K562 (cell line): Measurements from ENCODE around the gene CHD6. TPM values are rescaled to one million over a fixed set of nuclear protein-coding genes. Genes with fewer than 3 reads are reported as not detected.

Experiments used
- ATAC-seq: fragments of 200-7000 bp; cut with Tn5 transposase; 3 replicates; pipeline ENCODE4 v1.9.1; 2020; ENCODE audit warnings: moderate library complexity
- BruUV-seq: library from RNA; stranded (reverse); fragments of 400-500 nt; replicated peaks from 2 replicates; lab custom pipeline; 2021; lab: Mats Ljungman, UMichigan
- CTCF ChIA-PET: fragments of 300-600 bp; formaldehyde crosslinking; extraction: SDS; loops from one replicate; lab custom pipeline; 2021; ENCODE audit warnings: low intra/inter-chr PET ratio; lab: Yijun Ruan, JAX
- POLR2A ChIA-PET: fragments of 300-600, 350-650 bp; sonication (Branson Sonifier 250); formaldehyde crosslinking; extraction: SDS; loops from one replicate; lab custom pipeline; 2021; ENCODE audit warnings: antibody characterized with exemption, inconsistent platforms; lab: Yijun Ruan, JAX
- DNase-seq, 4 experiments: peaks; one replicate each; pipeline versions ENCODE4 v3.0.0 to v3.0.0-alpha.2; 2011 to 2018; ENCODE audit warnings: low spot score in 3 of 4, mixed read lengths in 3 of 4; ENCODE audit errors: extremely low read depth in 1 of 4
- FAIRE-seq: peaks from 2 replicates; lab custom pipeline; 2011; peaks lifted over from hg19 to GRCh38; lab: Jason Lieb, UNC
- H2AFZ ChIP-seq: 2 replicates; pipeline ENCODE4 v1.6.0; 2011; ENCODE audit warnings: low read depth, low read length, control low read depth, inconsistent platforms
- H3K27ac ChIP-seq: fragments of 200-600 bp; 3 replicates; pipeline ENCODE4 v1.8.0; 2011; ENCODE audit warnings: low read depth, mild to moderate bottlenecking, control low read depth, inconsistent platforms, low read length, moderate library complexity, mixed read lengths; ENCODE audit errors: extremely low read depth
- H3K27me3 ChIP-seq, 2 experiments: fragments of 300-600 bp in 1 of 2; 2 replicates in 1 of 2; 3 replicates in 1 of 2; pipeline versions ENCODE4 v1.6.0 to v1.8.0; 2011; ENCODE audit warnings: inconsistent platforms in 2 of 2, low read length in 2 of 2, mild to moderate bottlenecking in 1 of 2, mixed read lengths in 1 of 2, moderate library complexity in 1 of 2; ENCODE audit not compliant: control insufficient read depth in 2 of 2, insufficient read depth in 2 of 2
- H3K36me3 ChIP-seq: fragments of 300-600 bp; 3 replicates; pipeline ENCODE4 v1.8.0; 2011; ENCODE audit warnings: mild to moderate bottlenecking, low read length, inconsistent platforms; ENCODE audit not compliant: control insufficient read depth, insufficient read depth
- H3K4me1 ChIP-seq, 2 experiments: fragments of 200-600 bp in 1 of 2; replicated peaks in 1 of 2; 2 replicates in 1 of 2; 3 replicates in 1 of 2; pipeline versions ENCODE4 v1.5.1 to v1.8.0; 2011; ENCODE audit warnings: inconsistent platforms in 2 of 2, low read length in 2 of 2, mild to moderate bottlenecking in 1 of 2, mixed read lengths in 1 of 2, moderate library complexity in 1 of 2; ENCODE audit not compliant: control insufficient read depth in 2 of 2, insufficient read depth in 2 of 2
- H3K4me2 ChIP-seq: 2 replicates; pipeline ENCODE4 v1.6.1; 2011; ENCODE audit warnings: low read length, control low read depth, inconsistent platforms, mixed read lengths; ENCODE audit not compliant: insufficient read depth
- H3K4me3 ChIP-seq: fragments of 200-600 bp; sonication (generic), shearing (Covaris generic); 2 replicates; pipeline ENCODE4 v1.5.1; 2016; ENCODE audit warnings: control low read depth, inconsistent platforms
- H3K79me2 ChIP-seq: fragments of 200-600 bp; 3 replicates; pipeline ENCODE4 v1.8.0; 2011; ENCODE audit warnings: low read length, inconsistent platforms; ENCODE audit not compliant: control insufficient read depth, insufficient read depth
- H3K9ac ChIP-seq, 2 experiments: 2 replicates each; pipeline versions ENCODE4 v1.6.0 to v1.6.1; 2011; ENCODE audit warnings: low read depth in 2 of 2, low read length in 2 of 2, control low read depth in 1 of 2, inconsistent platforms in 1 of 2, mild to moderate bottlenecking in 1 of 2, mixed read lengths in 1 of 2; ENCODE audit not compliant: insufficient read depth in 1 of 2
- H3K9me1 ChIP-seq: one replicate; pipeline ENCODE4 v1.6.0; 2011; ENCODE audit warnings: inconsistent platforms, mild to moderate bottlenecking, low read length, moderate library complexity; ENCODE audit not compliant: control insufficient read depth, insufficient read depth
- H3K9me3 ChIP-seq: replicated peaks from 2 replicates; pipeline ENCODE4 v1.5.1; 2011; ENCODE audit warnings: low read depth, low read length, inconsistent platforms; ENCODE audit not compliant: control insufficient read depth, insufficient read depth
- H4K20me1 ChIP-seq: replicated peaks from 2 replicates; pipeline ENCODE4 v1.6.1; 2011; ENCODE audit warnings: low read length, inconsistent platforms, mixed read lengths; ENCODE audit not compliant: control insufficient read depth, insufficient read depth
- CXXC5 ChIP-seq: fragments of 250-450 bp; sonication (Bioruptor Pico); IDR thresholded peaks from 2 replicates; pipeline ENCODE4 v1.8.0; 2022; ENCODE audit warnings: inconsistent platforms, mild to moderate bottlenecking, moderate library complexity
- HDAC1 ChIP-seq, 2 experiments: fragments of 450-650 bp; IDR thresholded peaks; 2 replicates each; pipeline ENCODE4 v1.6.1; 2016 to 2017; ENCODE audit warnings: inconsistent platforms in 1 of 2, mild to moderate bottlenecking in 1 of 2, moderate library complexity in 1 of 2
- NELFE ChIP-seq: IDR thresholded peaks from 2 replicates; pipeline ENCODE4 v1.6.1; 2011; ENCODE audit warnings: mild to moderate bottlenecking; ENCODE audit not compliant: insufficient read depth, insufficient read length
- NFE2L1 ChIP-seq: fragments of 450-650 bp; IDR thresholded peaks from 2 replicates; pipeline ENCODE4 v1.6.1; 2016; ENCODE audit warnings: missing genetic modification characterization, low read depth, mild to moderate bottlenecking, missing compliant biosample characterization, moderate library complexity, borderline replicate concordance
- TCF3 ChIP-seq: sonication (generic); formaldehyde crosslinking; IDR thresholded peaks from 2 replicates; pipeline ENCODE4 v1.4.0; 2020; ENCODE audit warnings: mild to moderate bottlenecking, missing genetic modification reagents
- ZNF668 ChIP-seq: fragments of 250-450 bp; sonication (Bioruptor Pico); IDR thresholded peaks from 2 replicates; pipeline ENCODE4 v1.8.0; 2022; ENCODE audit warnings: mild to moderate bottlenecking, inconsistent platforms
- WGBS: fragments of 100-300 bp; shearing (Covaris generic); methylation state at CpG from one replicate; pipeline ENCODE4 v1.1.6; 2016; ENCODE audit warnings: low coverage, mixed read lengths; ENCODE audit not compliant: insufficient coverage; ENCODE audit errors: missing lambda C conversion rate; 5-methylcytosine and 5-hydroxymethylcytosine counted together
- in situ Hi-C: fragments of 300-500 bp; cut with MboI; formaldehyde crosslinking; loops from 4 replicates; pipeline ENCODE4 v1.15.0; 2018; ENCODE audit warnings: inconsistent platforms, mixed read lengths
- intact Hi-C: fragments of 100-400 bp; cut with micrococcal nuclease; formaldehyde crosslinking; loops from 2 replicates; pipeline ENCODE4 v1.14.2; 2022
- polyA plus RNA-seq, 8 experiments: library from polyadenylated mRNA; depleted of rRNA in 4 of 8; stranded (reverse) in 5 of 8; unstranded in 3 of 8; fragments of >200 nt; fragmentation: Nextera tagmentation in 2 of 8; fragmentation: Illumina TruSeq in 1 of 8; extraction: Ambion mirVana in 2 of 8; extraction: Trizol in 1 of 8; gene quantifications; 2 replicates each; pipeline versions ENCODE4 v1.2.1 to v1.2.3, GENCODE V29; 2011 to 2014; ENCODE audit warnings: inconsistent platforms in 1 of 8, missing spikeins in 1 of 8
- total RNA-seq, 7 experiments: library from RNA; depleted of rRNA in 6 of 7; stranded (reverse); fragments of >200 nt in 6 of 7; fragmentation: Illumina TruSeq in 2 of 7; extraction: Trizol in 2 of 7; gene quantifications; 2 replicates each; pipeline versions ENCODE4 v1.2.1 to v1.2.3, GENCODE V29; 2011 to 2021; ENCODE audit warnings: low replicate concordance in 1 of 7
- TF ChIP-seq, protein P1 (sequence below): IDR thresholded peaks from 2 replicates; pipeline ENCODE4 v1.6.1; 2011; ENCODE audit not compliant: insufficient read length; ENCODE audit errors: extremely low read depth
- TF ChIP-seq, protein P2 (sequence below): fragments of 250-450 bp; sonication (Bioruptor Pico); IDR thresholded peaks from 2 replicates; pipeline ENCODE4 v1.4.0; 2020

The CHD6 gene
- total and polyA plus RNA-seq, 9 of the 15 experiments (the other 6 are each of a cell fraction or from before 2014, with no cell fraction given), result 3.9 to 24.2 (median 12.8) TPM

DNA sequence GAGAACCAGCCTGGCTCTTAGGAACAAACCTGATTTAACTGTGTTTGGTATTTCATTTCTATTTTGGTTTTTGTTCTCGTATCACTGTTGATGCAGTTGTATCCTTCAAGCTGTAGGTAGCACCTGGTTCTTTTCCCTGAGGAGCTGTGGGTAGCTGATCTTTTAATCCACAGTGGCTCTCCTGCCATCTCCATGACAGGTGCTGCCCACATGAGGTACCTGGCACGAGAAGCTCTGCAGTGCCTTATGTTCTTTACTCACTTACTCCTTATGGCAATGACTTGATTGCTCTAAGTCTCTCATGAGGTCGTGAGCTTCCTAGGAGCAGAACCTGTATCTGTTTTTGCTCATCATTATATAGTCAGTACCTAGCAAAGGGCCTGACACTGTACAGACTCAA is 177.3 kb downstream of the CHD6 start:
- Histone ChIP-seq H3K4me2 (no peak overlapping the region), H3K9me1 (no peaks in the 10 kb centered on the region), H3K4me3 (no peak overlapping the region), H3K36me3 (peaks cover 49% of the 10 kb centered on the region), H4K20me1 (no peaks in the 10 kb centered on the region), H3K27me3 (no peaks in the 10 kb centered on the region), H3K27ac (no peak overlapping the region), H3K9me3 (no peaks in the 10 kb centered on the region), H2AFZ (no peak overlapping the region), H3K9ac (no peak overlapping the region), H3K79me2 (no peaks in the 10 kb centered on the region), H3K4me1 (no peaks in the 10 kb centered on the region)
- in situ Hi-C loops, result no loop called here
- ATAC-seq (no peak), DNase-seq (no peak), FAIRE-seq (no peak)
- intact Hi-C loops, result no loop called here
- TF ChIP-seq, protein P1, sequence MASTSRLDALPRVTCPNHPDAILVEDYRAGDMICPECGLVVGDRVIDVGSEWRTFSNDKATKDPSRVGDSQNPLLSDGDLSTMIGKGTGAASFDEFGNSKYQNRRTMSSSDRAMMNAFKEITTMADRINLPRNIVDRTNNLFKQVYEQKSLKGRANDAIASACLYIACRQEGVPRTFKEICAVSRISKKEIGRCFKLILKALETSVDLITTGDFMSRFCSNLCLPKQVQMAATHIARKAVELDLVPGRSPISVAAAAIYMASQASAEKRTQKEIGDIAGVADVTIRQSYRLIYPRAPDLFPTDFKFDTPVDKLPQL, result no peak
- TF ChIP-seq CXXC5 (CRISPR knock-in tag), result no peak
- no peak for TF ChIP-seq NFE2L1 (tag)
- no peak for TF ChIP-seq TCF3 (CRISPR knock-in tag)
- TF ChIP-seq NELFE, result no peak
- no peak for TF ChIP-seq HDAC1 (IDR thresholded peaks at IDR 0.05)
- TF ChIP-seq, protein P2, sequence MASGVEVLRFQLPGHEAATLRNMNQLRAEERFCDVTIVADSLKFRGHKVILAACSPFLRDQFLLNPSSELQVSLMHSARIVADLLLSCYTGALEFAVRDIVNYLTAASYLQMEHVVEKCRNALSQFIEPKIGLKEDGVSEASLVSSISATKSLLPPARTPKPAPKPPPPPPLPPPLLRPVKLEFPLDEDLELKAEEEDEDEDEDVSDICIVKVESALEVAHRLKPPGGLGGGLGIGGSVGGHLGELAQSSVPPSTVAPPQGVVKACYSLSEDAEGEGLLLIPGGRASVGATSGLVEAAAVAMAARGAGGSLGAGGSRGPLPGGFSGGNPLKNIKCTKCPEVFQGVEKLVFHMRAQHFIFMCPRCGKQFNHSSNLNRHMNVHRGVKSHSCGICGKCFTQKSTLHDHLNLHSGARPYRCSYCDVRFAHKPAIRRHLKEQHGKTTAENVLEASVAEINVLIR (CRISPR knock-in tag), result no peak
- TF ChIP-seq ZNF668 (CRISPR knock-in tag), result no peak
- POLR2A ChIA-PET, result interaction anchor here (1.0 to 1.1 kb wide), 5 partner anchors 8 to 45 kb away, joined by 3 to 4 read pairs (median 3); no protein-coding TSS in a partner anchor
- CTCF ChIA-PET, result no interaction called here
- 50% methylated on average over 3 of the region's 3 CpGs for WGBS
- BruUV-seq, result no TSS peak
